ENCODE measurements around the gene ATOH8. TPM values are rescaled to one million over a fixed set of nuclear protein-coding genes. Genes with fewer than 3 reads are reported as not detected.

The ATOH8 gene
- total RNA-seq, 1 experiment from 2014 or later, result 0.20 TPM

DNA sequence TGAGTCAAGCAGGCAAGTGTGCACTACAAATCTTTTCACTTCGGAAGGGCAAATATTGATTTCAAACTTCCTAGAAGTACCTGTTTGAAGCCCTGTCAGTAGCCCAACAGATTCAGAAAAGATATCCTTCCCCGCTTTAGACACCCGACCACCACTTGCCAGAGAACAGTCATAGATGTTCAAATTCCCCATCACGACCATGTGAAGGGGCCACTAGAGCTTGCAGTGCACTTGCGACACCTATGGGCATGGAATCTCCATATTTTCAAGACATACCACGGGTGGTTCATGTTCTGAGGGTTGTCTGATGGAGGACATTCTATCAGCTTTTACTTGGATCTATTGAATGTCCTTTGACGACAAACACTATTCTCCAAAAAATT is 35.8 kb upstream of the ATOH8 start:
- no peak overlapping the region for H3T11ph ChIP-seq (ENCODE audit: low read length)
- no peak overlapping the region for H2BK120ac ChIP-seq (ENCODE audit: low read depth, low read length, poor library complexity, severe bottlenecking)
- H3K4me3 Mint-ChIP-seq, result no peak overlapping the region; a peak in 1 of 5 replicates

More for the DNA sequence above, 35.8 kb upstream of the ATOH8 start:
- no peak overlapping the region for H2BK12ac ChIP-seq (ENCODE audit: insufficient read length, low read depth, low read length)
- no peak overlapping the region for H4K5ac ChIP-seq (ENCODE audit: insufficient read length, low read depth, low read length)
- H3K14ac ChIP-seq (ENCODE audit: insufficient read depth, low read length), result no peak overlapping the region
- H3K27ac ChIP-seq (ENCODE audit: insufficient read length, low read depth, low read length), result no peak overlapping the region
- H3K56ac ChIP-seq (ENCODE audit: insufficient read length, low read depth, low read length), result no peak overlapping the region
- no peaks in the 10 kb centered on the region for H3K27me3 ChIP-seq (ENCODE audit: insufficient read depth, low read length)
- H2AK5ac ChIP-seq (ENCODE audit: insufficient read length, low read length), result no peak overlapping the region
- H3K4ac ChIP-seq (ENCODE audit: low read depth, low read length), result no peak overlapping the region
- Mint-ChIP-seq H3K36me3 (ENCODE audit: insufficient read depth in 1 of 3, low read depth in 3 of 3) (no peaks in the 10 kb centered on the region), H3K9me3 (peaks cover 4 to 5% of the 10 kb centered on the region in 2 experiments; a peak in 4 of 5 replicates), H3K27ac (no peak overlapping the region), H3K27me3 (ENCODE audit: low read depth) (peaks cover 11% of the 10 kb centered on the region), H3K4me1 (peaks cover 5 to 13% of the 10 kb centered on the region in 2 experiments)
- H2BK5ac ChIP-seq (ENCODE audit: insufficient read length, low read length), result no peak overlapping the region
- H3K18ac ChIP-seq (ENCODE audit: insufficient read length, low read depth, low read length), result no peak overlapping the region
- no peak overlapping the region for H3K23ac ChIP-seq (ENCODE audit: insufficient read length, low read depth, low read length)
- TF ChIP-seq, protein P1, sequence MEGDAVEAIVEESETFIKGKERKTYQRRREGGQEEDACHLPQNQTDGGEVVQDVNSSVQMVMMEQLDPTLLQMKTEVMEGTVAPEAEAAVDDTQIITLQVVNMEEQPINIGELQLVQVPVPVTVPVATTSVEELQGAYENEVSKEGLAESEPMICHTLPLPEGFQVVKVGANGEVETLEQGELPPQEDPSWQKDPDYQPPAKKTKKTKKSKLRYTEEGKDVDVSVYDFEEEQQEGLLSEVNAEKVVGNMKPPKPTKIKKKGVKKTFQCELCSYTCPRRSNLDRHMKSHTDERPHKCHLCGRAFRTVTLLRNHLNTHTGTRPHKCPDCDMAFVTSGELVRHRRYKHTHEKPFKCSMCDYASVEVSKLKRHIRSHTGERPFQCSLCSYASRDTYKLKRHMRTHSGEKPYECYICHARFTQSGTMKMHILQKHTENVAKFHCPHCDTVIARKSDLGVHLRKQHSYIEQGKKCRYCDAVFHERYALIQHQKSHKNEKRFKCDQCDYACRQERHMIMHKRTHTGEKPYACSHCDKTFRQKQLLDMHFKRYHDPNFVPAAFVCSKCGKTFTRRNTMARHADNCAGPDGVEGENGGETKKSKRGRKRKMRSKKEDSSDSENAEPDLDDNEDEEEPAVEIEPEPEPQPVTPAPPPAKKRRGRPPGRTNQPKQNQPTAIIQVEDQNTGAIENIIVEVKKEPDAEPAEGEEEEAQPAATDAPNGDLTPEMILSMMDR (conservative IDR thresholded peaks at IDR 0.05), result no peak
- no peaks in the 10 kb centered on the region for H3K4me1 ChIP-seq (ENCODE audit: insufficient read depth, low read length)
- no peak overlapping the region for H4K8ac ChIP-seq (replicated peaks; ENCODE audit: insufficient read length, low read depth, low read length)
- H4K91ac ChIP-seq (ENCODE audit: insufficient read length, low read depth, low read length), result no peak overlapping the region
- no peak overlapping the region for H2BK20ac ChIP-seq (ENCODE audit: low read depth, low read length, poor library complexity, severe bottlenecking)
- no peaks in the 10 kb centered on the region for H3K9me3 ChIP-seq (ENCODE audit: control insufficient read depth, low read depth, low read length)
- no peaks in the 10 kb centered on the region for H3K79me2 ChIP-seq (ENCODE audit: insufficient read depth, low read length)
- H3K4me2 ChIP-seq (ENCODE audit: insufficient read depth, insufficient read length, low read length), result no peak overlapping the region
- H3K9ac ChIP-seq (ENCODE audit: extremely low read depth, insufficient read length, low read length), result no peak overlapping the region
- no peaks in the 10 kb centered on the region for H3K79me1 ChIP-seq (ENCODE audit: insufficient read depth, low read depth, low read length, poor library complexity, severe bottlenecking)
- H4K20me1 ChIP-seq (ENCODE audit: control insufficient read depth, insufficient read depth, insufficient read length), result no peaks in the 10 kb centered on the region
- DNase-seq, result no peak
- H2BK15ac ChIP-seq (ENCODE audit: low read depth, low read length), result no peak overlapping the region
- H3K23me2 ChIP-seq (ENCODE audit: insufficient read length, low read depth, low read length, poor library complexity, severe bottlenecking), result no peaks in the 10 kb centered on the region
- WGBS (ENCODE audit: extremely low coverage, insufficient read length, low lambda C conversion rate), result no CpG with 5 or more reads among the region's 7 CpGs
- H2AFZ ChIP-seq (ENCODE audit: low read length), result no peak overlapping the region
